Activated CD4-positive, CD25-positive, alpha-beta regulatory T cell treated with anti-CD3 and anti-CD28 coated beads, Interleukin-2, amount 50 U/mL, for 16 hours (primary cell): ENCODE data around the gene RASGRF1.

ENCODE experiments used
- DNase-seq: peaks from one replicate; pipeline ENCODE4 v3.0.0-alpha.2; 2020; ENCODE audit warnings: low read depth, low spot score

Gene RASGRF1

DNA sequence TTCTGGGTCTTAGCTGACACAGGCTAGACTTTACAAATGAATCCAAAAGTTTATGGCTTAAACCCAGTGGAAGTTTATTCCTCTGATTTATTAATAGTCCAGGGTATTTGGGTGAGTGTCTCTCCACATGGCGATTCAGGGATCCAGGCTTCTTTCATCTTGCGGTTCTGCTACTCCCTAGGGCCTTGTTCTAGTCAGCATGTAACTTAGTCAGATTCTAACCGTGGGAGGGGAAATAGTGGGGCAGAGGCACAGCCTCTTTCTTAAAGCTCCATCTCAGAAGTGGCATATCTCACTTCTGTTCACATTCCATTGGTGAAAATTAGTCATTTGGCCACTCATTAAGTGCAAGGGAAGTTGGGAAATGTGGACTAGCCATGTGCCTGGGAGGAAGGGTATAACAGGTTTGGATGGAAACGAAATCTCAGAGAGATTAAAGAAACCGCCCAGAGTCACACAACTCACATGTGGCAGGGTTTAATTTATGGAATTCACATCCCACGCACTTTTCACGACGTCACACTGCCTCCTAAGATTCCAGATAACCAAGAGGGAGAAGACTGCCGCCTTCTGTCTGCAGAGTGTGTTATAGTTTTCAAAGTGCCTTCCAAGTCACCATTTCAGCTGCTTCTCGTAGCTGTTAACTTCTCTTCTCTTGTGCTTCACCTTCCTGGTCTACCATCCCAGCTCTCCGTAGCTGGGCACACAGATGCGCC lies 11.4 kb upstream of the RASGRF1 start:
- no peak for DNase-seq

DNA sequence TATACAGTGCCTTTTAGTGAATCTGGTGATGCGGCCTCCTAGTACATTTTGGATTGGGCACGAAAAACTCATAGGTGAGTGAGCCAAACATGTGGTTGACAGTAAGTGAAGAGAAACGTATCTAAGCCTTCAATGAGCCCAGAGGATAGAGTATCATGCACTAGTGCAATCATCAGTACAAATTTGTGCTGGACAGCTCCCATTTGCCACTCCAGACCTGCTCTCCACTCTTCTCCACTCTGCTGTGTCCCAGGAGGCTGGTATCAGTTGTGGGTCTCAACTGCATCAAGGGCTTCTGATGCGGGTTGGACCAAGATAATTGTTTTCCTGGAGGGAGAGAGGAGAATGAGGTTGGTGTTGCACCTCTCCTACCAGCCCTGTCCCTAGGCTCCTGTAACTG lies 9.1 kb upstream of the RASGRF1 start:
- no peak for DNase-seq

DNA sequence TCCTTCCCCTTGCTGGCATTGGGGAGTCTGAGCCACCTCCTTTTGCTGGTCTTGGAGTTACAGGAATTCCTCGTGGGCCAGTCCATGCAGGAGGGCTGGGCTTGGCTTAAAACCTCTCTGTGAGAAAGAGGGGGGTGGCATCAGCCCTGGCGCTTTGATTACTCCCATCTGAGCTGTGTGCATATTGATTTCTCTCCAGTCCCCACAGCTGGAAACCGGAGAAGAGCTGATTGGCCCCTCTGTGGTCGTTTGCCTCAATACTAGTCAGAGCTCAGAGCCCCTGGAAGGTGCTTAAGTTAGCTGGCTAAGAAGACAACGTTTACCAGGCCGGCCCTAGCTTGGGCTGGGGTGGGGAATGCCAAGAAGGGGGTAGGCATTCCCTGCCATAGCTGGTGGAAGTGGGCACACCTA lies 4.0 kb upstream of the RASGRF1 start:
- DNase-seq = no peak

DNA sequence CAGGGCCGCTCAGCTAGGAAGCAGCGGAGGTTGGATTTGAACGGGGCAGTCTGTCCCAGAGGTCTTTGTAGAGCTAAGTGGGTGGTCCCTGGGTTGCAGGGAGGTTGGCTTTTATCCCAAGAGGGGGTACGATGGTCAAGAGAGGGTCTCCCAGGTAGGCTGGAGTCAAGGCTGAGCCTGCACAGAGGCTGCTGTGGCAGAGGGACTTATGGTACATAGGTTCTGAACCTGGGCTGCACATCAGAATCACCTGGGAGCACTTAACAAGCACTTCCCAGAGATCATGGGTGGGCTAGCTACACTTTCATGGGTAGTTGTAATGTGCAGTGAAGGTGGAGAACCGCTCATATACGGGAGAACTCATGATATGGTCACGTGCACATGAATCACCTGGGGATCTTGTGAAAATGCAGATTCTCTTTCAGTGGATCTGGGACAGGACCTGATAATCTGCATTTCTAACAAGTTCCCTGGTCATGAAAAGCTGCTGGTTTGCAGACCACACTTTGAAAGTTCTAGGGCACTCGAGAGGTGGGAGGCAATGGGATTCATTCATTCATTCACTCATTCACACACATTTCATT lies 2.9 kb upstream of the RASGRF1 start:
- DNase-seq = no peak

DNA sequence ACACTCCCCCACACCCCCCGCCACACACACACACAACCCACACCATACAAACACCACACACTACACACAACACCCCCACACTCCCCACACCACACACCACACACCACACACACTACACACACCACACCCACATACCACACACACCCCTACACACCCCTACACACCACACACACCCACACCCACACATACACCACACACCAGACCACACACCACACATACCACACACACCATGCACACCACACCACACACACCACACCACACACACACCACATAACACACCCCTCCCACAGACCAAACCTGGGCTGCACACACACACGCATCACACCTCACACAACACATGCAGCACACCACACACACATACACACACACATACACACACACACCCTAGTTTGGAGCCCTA lies 1.8 kb upstream of the RASGRF1 start:
- DNase-seq = no peak

DNA sequence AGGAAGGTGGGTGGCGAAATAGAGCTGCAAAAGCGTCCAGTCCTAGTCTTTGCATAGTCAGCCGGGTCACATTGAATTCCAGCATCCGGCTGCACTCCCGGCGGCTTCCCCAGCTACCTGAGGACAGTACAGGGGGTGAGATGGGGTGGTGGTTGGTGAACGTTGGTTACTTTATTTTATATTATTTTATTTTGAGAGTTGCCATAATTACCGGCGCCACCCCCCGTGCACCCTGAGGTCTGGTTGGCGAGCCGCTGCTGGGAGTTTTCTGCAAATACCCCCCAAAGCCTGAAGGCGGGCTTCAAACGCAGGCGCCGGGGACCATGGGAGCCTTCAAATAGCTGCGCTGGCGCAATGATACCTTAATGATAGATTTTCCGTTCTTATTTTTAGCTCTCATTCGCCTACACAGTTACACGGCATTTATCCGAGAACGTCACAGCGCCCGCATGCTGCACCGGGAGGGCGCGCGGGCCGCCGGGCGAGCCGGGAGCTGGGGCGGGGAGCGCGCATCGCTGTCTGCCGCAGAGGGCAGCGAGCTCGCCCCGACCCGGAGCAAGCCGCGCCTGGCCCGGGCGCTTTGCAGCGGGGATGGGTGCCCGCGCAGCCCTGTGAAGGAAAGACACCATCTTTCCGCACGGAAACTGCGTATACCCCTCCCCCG lies 756 bp upstream of the RASGRF1 start:
- DNase-seq = no peak

DNA sequence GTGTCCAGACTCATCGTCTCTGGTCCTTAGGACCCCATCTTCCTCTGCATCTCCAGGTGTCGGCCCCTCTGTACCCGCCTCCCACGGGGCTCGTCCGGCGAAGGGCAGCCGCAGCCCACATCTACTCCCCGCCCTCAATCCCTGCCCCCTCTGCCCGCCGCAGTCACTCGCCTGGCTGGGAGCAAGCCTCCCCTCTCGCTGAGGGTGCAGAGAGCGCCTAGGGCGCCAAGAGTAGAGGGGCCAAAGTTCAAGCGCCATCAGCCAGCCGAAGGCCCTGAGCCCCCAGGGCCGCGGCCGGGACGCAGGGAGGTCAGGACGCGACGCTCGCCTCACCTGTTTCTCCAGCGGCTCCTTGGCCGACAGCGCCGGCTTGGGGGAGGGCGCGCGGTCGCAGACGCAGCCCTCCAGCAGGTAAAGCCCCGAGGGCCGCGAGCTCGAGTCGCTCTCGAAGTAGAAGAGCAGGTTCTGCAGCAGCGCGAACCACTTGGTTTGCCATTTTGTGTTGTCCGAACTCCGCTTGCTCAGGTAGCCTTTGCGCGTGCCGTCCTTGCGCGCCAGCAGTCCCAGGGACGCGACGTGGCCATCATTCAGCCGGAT lies 592 bp downstream of the RASGRF1 start:
- no peak for DNase-seq

DNA sequence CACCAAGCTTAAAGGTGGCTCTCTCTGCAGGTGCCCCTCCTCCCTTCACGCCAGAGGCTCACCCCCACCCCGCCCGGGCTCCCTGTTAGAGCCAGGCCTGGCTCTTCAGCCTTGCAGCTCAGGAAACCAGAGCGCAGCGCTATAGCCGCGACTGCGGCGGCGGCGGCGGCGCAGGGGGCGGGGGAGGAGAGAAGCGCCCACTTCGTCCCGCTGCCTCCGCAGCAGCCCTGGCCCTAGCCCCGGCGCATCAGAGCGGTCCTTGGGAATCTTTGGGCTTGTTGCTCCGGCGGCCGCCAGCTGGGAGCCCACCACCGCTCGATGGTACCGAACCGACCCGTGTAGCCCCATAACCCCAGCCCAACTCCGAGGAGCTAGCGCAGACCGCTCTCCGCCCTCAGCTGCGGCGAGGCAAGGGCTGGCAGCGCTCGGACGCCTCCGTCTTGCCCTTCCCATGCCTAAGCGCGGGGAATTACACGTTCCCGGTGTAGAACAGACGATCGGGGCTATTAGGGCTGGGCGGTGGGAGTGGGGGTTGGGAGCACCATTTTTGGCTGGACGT lies 1.2 kb downstream of the RASGRF1 start:
- DNase-seq = no peak

DNA sequence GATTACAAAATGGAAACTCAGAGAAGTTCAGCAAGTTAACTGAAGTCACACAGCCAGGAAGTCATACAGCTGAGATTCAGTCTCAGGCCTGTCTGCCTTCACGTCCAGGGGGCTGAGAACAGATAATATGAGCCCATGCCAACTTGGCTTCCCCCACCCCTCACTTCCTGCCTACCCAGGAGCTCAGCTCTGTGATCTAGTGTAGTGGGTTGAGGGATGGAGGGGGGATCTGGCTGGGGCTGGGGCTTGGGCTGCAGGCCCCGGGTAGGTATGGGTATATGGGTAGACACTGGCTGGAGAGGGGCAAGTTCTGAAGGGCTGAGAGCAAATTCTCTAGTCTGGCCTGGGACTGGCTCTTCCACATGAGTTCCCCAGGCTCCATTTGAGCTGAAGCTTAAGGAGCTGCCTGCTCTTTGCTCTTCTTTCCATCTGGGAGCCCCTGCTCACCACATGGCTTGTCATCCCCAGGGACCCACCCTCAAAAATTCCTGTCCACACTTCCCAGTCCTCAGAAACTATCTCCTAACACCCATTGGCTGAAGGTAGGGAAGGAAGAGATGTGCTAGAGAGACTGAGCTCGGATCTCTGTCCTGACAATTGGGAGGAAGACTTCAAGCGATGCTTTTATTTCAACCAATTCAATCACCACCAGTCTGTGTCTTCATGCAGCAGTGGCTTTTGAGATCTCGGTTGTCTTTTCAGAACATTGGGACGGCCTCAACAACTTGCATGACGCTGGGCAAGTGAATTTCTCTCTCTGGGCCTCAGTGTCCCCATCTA lies 2.0 kb downstream of the RASGRF1 start:
- DNase-seq = no peak

DNA sequence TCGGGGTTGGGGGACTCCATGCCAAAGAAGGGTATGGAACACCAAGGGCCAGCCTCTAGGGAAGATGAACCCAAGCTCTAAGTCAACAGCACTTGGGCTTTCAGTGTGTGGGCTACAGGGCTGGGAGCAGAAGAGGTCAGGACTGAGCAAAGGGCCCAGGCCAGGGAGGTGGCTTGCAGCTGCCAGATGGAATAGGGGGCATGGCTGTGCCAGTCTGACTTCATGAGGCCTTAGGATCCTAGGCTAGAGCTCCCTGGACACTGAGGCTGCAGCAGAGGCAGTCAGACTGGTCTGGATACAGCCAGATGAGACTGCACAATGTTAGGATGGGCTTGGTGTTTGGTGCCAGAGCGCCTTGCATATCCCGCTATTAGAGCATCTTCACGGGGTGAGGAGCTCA lies 3.8 kb downstream of the RASGRF1 start:
- DNase-seq = no peak

DNA sequence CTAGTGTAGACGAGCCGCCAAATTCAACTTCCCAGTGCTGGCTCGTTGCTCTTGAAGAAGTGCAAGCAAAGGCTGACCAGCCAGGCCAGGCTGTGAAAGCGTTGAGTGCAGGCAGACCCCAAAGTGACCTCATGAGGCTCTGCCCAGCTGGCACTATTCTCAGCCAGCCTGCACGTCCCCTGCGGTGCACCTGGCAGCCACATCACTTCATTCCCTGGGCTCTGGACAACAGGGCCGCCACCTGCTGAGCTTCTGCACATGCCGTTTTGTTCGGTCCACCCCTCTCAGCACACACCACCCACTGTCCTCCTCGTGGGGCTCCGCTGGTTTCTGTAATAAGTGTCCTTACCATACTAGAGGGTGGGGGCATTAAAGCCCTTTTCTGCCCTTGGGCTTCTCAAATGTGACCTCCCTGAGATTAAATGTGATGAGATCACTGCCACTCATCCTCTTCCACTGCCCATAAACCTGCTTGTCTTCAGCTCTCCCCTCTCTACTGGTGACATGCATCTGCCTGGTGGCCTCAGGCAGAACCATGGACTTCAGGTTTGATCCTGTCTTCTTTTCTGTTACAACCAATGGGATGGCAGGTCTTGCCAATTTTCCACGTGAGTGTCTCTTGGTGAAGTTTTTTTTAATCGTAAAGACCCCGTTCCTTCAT lies 6.1 kb downstream of the RASGRF1 start:
- no peak for DNase-seq

DNA sequence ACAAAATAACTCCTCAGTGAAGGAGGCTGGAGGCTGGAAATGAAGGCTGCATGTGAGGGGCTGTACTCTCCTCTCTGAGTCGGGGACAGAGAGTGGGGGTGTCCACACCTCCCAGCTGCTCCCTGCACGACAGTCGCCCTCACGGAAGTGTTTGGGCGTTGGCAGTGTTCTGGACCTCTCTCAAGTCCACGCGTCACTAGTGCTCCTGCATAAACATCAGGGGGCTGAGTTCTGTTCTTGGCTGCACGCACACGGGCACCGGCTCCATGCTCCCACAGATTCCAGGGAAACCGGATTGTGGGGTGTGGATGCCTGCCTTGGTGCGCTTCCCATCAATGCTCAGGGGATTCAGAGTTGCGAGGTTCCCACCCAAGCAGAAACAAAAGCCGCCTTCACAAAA lies 7.4 kb downstream of the RASGRF1 start:
- DNase-seq = no peak

DNA sequence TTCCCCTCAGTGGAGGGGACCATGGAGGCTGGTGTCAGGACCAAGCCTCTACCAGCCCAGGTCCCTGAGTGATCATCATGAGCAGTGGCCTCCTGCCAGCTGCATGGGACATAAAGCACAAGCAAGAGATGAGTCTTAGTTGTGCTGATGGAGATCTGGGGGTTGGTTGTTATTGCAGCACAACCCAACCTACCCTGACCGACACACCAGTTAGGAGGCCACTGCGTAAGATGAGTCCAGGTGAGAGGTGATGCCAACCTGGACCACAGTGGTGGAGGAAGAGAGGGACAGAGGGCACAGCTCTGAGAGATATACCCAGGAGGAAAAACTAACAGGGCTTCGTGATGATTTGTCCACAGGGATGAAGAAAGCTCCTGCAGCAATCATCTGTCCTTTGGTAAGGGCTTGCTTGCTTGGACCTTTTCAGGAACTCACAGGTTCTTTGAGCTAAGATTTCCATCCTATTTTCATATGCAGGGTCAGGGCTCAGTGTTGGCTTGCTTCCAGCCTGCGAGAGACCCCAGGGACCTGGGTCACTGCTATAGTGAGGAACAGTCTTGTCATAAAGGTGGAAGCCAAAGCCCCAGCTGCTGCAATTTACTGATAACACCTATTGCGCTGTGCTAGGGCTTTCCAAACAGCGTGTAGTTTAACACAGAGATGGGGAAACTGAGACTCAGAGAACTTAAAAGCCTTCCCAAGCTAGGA lies 8.1 kb downstream of the RASGRF1 start:
- DNase-seq = no peak

DNA sequence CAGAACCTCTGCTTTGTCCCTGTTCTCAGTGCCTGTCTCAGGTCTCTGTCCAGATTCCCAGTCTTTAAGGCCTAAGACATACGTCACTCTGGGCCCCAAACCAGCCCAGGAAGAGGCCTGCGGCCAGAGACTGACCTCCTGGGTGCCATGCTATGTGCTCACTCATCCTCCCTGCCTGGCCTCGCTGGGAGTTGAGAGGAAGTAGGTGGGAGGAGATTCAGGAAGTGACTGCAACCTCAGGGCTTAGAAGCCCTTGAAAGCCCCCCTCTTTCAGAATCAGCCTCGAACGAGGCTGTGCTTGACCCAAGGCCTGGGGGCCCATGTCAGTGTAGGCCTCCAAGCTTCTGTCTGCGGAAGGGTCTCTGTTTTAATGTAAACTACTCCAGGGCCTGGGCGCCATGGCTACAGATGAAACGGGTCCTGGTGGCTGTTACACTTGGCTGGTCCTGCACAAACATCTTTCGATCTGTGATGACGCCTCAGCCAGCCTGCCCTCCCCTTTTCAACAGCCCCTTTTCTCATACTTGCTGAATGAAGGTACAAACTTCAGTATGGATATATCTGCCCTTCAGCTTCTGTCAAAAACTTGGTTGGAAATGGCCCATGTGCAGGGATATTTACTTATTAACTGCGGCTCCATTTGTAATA lies 11.7 kb downstream of the RASGRF1 start:
- DNase-seq = no peak

DNA sequence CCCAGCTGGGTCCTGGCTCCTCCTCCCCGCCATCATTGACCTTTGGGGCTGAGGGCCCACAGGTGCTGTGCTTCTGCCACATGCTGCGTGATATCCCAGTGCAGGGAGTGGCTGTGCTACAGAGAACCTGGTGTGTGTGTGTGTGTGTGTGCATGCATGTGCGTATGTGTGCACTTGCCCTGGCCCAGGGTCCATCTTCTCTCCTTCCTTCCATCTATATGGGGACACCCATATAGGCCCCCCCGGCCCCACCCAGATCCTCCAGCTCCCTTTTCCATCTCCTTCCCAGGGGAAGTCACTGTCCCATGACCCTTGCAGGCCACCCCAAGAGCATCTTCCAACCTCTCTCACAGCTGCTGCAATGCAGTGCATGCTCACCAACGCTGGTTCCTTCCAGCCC lies 12.6 kb downstream of the RASGRF1 start:
- no peak for DNase-seq

DNA sequence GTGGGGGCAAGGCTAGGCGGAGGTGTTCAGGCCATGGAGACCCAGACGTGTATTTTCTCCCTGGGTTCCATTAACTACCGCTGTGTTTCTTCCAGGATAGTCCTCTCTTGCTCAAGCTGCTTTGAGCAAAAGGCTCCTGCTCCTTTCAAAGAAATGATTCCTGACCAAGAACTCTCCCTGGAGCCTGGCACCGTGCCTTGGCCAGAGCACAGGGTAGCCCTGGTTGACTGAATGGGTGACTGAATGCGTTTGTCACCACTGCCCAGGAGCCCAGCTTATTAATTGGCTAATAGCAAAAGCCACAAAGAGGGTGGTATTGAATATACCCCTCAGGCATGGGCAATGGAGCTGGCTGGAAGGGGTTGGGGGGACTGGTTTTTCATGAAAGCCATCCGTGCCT lies 13.9 kb downstream of the RASGRF1 start:
- no peak for DNase-seq

DNA sequence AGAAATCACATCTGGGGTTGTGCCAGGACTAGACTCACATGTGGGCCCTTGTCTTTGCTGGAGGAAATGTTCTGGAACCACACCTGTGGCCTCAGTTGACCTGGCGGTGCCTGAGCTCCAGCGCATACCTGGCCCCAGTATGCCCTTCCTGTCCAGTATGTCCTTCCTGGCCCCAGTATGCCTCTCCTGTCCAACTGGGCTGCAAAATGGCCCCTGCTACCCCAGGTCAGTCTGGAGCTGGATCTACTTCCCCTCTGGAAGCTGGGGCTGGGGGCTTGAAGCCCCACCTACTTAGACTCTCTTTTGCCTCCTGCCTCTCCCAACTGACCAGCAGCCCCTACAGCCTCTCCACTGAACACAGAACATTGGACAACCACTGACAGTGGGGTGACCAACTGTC lies 15.3 kb downstream of the RASGRF1 start:
- DNase-seq = no peak

DNA sequence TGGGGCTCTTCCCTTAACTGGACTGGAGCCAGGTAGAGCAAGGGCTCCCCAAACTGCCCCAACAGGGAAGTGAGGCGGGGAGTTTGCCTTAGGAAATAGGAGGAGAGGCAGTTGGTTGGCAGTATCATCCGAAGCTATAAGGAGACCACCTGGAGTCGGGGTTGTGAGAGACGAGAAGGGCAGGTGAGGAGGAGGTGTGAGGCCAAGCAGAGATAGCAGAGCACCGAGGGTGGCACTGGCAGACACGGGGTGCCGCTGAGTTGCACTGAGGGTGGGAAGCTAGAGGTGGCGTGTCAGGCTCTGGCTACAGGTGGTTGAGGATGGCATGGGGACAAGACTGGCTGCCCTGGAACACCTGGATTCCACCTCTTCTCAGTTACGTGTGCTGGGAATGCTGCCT lies 17.2 kb downstream of the RASGRF1 start:
- DNase-seq = no peak

DNA sequence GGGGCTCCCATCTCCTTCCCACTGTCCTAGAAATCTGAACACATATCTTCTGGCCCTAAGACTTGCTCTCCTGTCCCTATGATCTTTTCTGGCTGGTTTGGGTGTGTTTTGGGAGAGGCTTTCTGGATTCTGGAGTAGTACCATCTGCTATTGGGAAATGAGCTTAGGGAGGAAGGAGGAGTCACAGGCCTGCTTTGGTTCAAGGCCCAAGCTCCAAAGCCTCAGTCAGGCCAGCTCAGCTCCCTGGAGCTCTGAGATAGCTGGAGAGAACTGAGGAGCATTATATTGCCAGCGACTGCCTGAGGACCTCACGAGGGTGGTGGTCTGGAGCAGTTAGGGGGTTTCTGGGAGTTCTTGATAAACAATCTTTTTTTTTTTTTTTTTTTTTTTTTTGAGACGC lies 18.7 kb downstream of the RASGRF1 start:
- DNase-seq = no peak

DNA sequence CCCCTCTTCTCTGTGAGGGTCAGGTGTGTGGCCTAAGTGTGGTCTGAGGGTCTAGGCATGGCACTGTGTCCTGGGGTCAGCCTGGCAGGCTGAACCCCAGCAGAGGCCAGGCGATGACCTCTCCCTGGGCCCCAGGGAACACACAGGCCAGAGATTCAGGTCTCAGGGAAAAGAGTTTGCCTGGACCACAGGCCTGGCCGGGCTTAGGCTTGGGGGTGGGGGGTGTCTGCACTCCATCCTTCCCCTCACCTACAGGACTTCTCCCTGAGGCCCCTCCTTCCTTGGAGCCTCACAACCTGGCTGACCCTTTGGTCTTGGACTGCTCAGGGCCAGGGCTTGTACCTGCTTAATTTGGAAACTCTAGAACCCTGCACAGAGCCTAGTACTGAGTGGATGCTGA lies 21.8 kb downstream of the RASGRF1 start:
- DNase-seq = no peak
